HG02870 (cell line): ENCODE results near the gene YIF1A.
"Not testable (repeated sequence)": the region's sequence is repeated elsewhere in the genome, so short reads cannot be mapped to it uniquely, and the experiment has no call there.

Source experiments
- ATAC-seq: cut with Tn5 transposase; IDR thresholded peaks from one replicate; pipeline ENCODE4 v1.9.1; 2021; ENCODE audit warnings: mild to moderate bottlenecking, moderate library complexity; ENCODE audit not compliant: unreplicated experiment

Gene YIF1A

GRCh38 chr11:66311965-66312548 is 23.1 kb upstream of the YIF1A start:
- ATAC-seq, result peak; percentile 62

- no peak for ATAC-seq
Measured at GRCh38 chr11:66311470-66311964, 22.6 kb upstream of the YIF1A start.

- not testable (repeated sequence) for ATAC-seq
Measured at GRCh38 chr11:66310803-66311440, 22.0 kb upstream of the YIF1A start.

- no peak for ATAC-seq
Measured at GRCh38 chr11:66310324-66310723, 21.4 kb upstream of the YIF1A start.

GRCh38 chr11:66309475-66309874 is 20.5 kb upstream of the YIF1A start:
- ATAC-seq, result no peak

- ATAC-seq, result no peak
Measured at GRCh38 chr11:66302656-66303055, 13.7 kb upstream of the YIF1A start.

GRCh38 chr11:66299186-66299585 is 10.2 kb upstream of the YIF1A start:
- no peak for ATAC-seq

- no peak for ATAC-seq
Measured at GRCh38 chr11:66297610-66298009, 8.7 kb upstream of the YIF1A start.

GRCh38 chr11:66294626-66295620 is 6.0 kb upstream of the YIF1A start:
- ATAC-seq, result no peak

GRCh38 chr11:66293777-66294625 is 5.1 kb upstream of the YIF1A start:
- no peak for ATAC-seq

GRCh38 chr11:66293352-66293751 is 4.4 kb upstream of the YIF1A start:
- no peak for ATAC-seq

- no peak for ATAC-seq
Measured at GRCh38 chr11:66292543-66293332, 3.8 kb upstream of the YIF1A start.

GRCh38 chr11:66291706-66292542 is 3.0 kb upstream of the YIF1A start, which contains the start of gene TMEM151A:
Gene TMEM151A, plus strand, starts transcription at chr11:66291894. Its CDS starts 120 bp downstream, at chr11:66292014.
- ATAC-seq, result no peak

- ATAC-seq, result no peak
Measured at GRCh38 chr11:66291303-66291705, 2.4 kb upstream of the YIF1A start.

GRCh38 chr11:66290330-66290621 is 1.3 kb upstream of the YIF1A start:
- ATAC-seq, result no peak

GRCh38 chr11:66289548-66290329 is 796 bp upstream of the YIF1A start:
- ATAC-seq, result peak; percentile 39

- no peak for ATAC-seq
Measured at GRCh38 chr11:66287889-66288670, 863 bp downstream of the YIF1A start.
